IMR-90 (cell line): Measurements from ENCODE around the gene DEFB114. TPM values are rescaled to one million over a fixed set of nuclear protein-coding genes. Genes with fewer than 3 reads are reported as not detected.

ENCODE experiments used
- ATAC-seq: fragments of 200-7000 bp; cut with Tn5 transposase; 2 replicates; pipeline ENCODE4 v1.9.1; 2020; ENCODE audit warnings: low read depth, mild to moderate bottlenecking, moderate library complexity
- BruUV-seq: library from RNA; stranded (reverse); fragments of 400-500 nt; replicated peaks from 2 replicates; lab custom pipeline; 2021; lab: Mats Ljungman, UMichigan
- CTCF ChIA-PET: fragments of 300-600 bp; formaldehyde crosslinking; extraction: SDS; loops from one replicate; lab custom pipeline; 2021; ENCODE audit warnings: antibody characterized with exemption; lab: Yijun Ruan, JAX
- POLR2A ChIA-PET: fragments of 300-600 bp; sonication (Branson Sonifier 250); formaldehyde crosslinking; loops from one replicate; lab custom pipeline; 2022; ENCODE audit warnings: antibody characterized with exemption; ENCODE audit not compliant: unreplicated experiment; lab: Charles Lee
- DNase-seq: peaks from one replicate; pipeline ENCODE4 v3.0.0; 2013
- H2AFZ ChIP-seq: replicated peaks from 2 replicates; pipeline ENCODE3; 2013; ENCODE audit warnings: low read length, mild to moderate bottlenecking; ENCODE audit not compliant: poor library complexity
- H2AK5ac ChIP-seq: 2 replicates; pipeline ENCODE4 v1.6.1; 2013; ENCODE audit warnings: low read depth, low read length, inconsistent platforms
- H2AK9ac ChIP-seq: replicated peaks from 2 replicates; pipeline ENCODE3; 2013; ENCODE audit warnings: mild to moderate bottlenecking, low read depth, low read length, moderate library complexity; ENCODE audit not compliant: poor library complexity
- H2BK120ac ChIP-seq: 2 replicates; pipeline ENCODE4 v1.6.1; 2013; ENCODE audit warnings: low read depth, low read length, inconsistent platforms
- H2BK15ac ChIP-seq: 3 replicates; pipeline ENCODE4 v1.6.1; 2013; ENCODE audit warnings: low read depth, low read length, inconsistent platforms
- H2BK20ac ChIP-seq: 2 replicates; pipeline ENCODE4 v1.6.1; 2013; ENCODE audit warnings: low read depth, mild to moderate bottlenecking, inconsistent platforms, low read length, moderate library complexity
- H2BK5ac ChIP-seq: 2 replicates; pipeline ENCODE4 v1.6.1; 2013; ENCODE audit warnings: mild to moderate bottlenecking, low read depth, low read length, inconsistent platforms; ENCODE audit not compliant: poor library complexity, severe bottlenecking
- H3K14ac ChIP-seq: replicated peaks from 2 replicates; pipeline ENCODE4 v1.6.1; 2013; ENCODE audit warnings: low read depth, low read length, inconsistent platforms
- H3K18ac ChIP-seq: 2 replicates; pipeline ENCODE4 v1.6.1; 2013; ENCODE audit warnings: low read depth, low read length, control low read depth
- H3K23ac ChIP-seq: 2 replicates; pipeline ENCODE4 v1.6.1; 2013; ENCODE audit warnings: low read depth, low read length, inconsistent platforms
- H3K27ac ChIP-seq: 2 replicates; pipeline ENCODE4 v1.5.1; 2013; ENCODE audit warnings: mild to moderate bottlenecking, control low read depth, low read length; ENCODE audit not compliant: insufficient read depth
- H3K27me3 ChIP-seq: 2 replicates; pipeline ENCODE4 v1.6.1; 2013; ENCODE audit warnings: low read length; ENCODE audit not compliant: control insufficient read depth, insufficient read depth
- H3K36me3 ChIP-seq: 2 replicates; pipeline ENCODE4 v1.6.1; 2013; ENCODE audit warnings: low read length, mixed read lengths; ENCODE audit not compliant: control insufficient read depth, insufficient read depth
- H3K4ac ChIP-seq: 2 replicates; pipeline ENCODE4 v1.6.1; 2013; ENCODE audit warnings: low read depth, low read length, inconsistent platforms
- H3K4me1 ChIP-seq: 2 replicates; pipeline ENCODE4 v1.6.1; 2013; ENCODE audit warnings: low read length, mixed read lengths; ENCODE audit not compliant: control insufficient read depth, insufficient read depth
- H3K4me2 ChIP-seq: 2 replicates; pipeline ENCODE4 v1.6.1; 2013; ENCODE audit warnings: low read depth, mild to moderate bottlenecking, control low read depth, low read length, moderate library complexity
- H3K4me3 ChIP-seq: 2 replicates; pipeline ENCODE4 v1.5.1; 2013; ENCODE audit warnings: low read depth, mild to moderate bottlenecking, control low read depth, low read length, moderate library complexity; ENCODE audit not compliant: insufficient read depth
- H3K56ac ChIP-seq: 2 replicates; pipeline ENCODE4 v1.6.1; 2013; ENCODE audit warnings: low read length, inconsistent platforms; ENCODE audit not compliant: insufficient read depth; ENCODE audit errors: extremely low read depth
- H3K79me1 ChIP-seq, 2 experiments: 2 replicates each; pipeline ENCODE4 v1.6.1; 2013; ENCODE audit warnings: low read length in 2 of 2, inconsistent platforms in 1 of 2, low read depth in 1 of 2
- H3K9ac ChIP-seq: 2 replicates; pipeline ENCODE4 v1.6.1; 2013; ENCODE audit warnings: low read depth, low read length, control low read depth
- H3K9me1 ChIP-seq: 2 replicates; pipeline ENCODE4 v1.6.1; 2013; ENCODE audit warnings: low read length, inconsistent platforms; ENCODE audit not compliant: insufficient read depth
- H3K9me3 ChIP-seq: 2 replicates; pipeline ENCODE4 v1.6.1; 2013; ENCODE audit warnings: low read length; ENCODE audit not compliant: control insufficient read depth, insufficient read depth
- H4K20me1 ChIP-seq: 2 replicates; pipeline ENCODE4 v1.6.1; 2013; ENCODE audit warnings: low read length, inconsistent platforms; ENCODE audit not compliant: insufficient read depth
- H4K5ac ChIP-seq: 2 replicates; pipeline ENCODE4 v1.6.1; 2013; ENCODE audit warnings: mild to moderate bottlenecking, low read depth, low read length, control low read depth
- H4K8ac ChIP-seq, 2 experiments: 2 replicates each; pipeline ENCODE4 v1.6.1; 2013; ENCODE audit warnings: low read depth in 2 of 2, low read length in 2 of 2, control low read depth in 1 of 2, inconsistent platforms in 1 of 2
- H4K91ac ChIP-seq: 2 replicates; pipeline ENCODE4 v1.6.1; 2013; ENCODE audit warnings: low read depth, low read length, inconsistent platforms; ENCODE audit not compliant: insufficient read depth
- BHLHE40 ChIP-seq: fragments of 150-350 bp; IDR thresholded peaks from 2 replicates; pipeline ENCODE4 v1.6.1; 2016; ENCODE audit warnings: mild to moderate bottlenecking, low read depth, low read length
- CEBPB ChIP-seq: IDR thresholded peaks from 2 replicates; pipeline ENCODE4 v1.6.1; 2012; ENCODE audit warnings: low read depth, low read length, improper control_type of control experiment
- CHD1 ChIP-seq: IDR thresholded peaks from 2 replicates; pipeline ENCODE4 v1.6.1; 2012; ENCODE audit warnings: low read depth, low read length, improper control_type of control experiment
- CTCF ChIP-seq: conservative IDR thresholded peaks from 2 replicates; pipeline ENCODE4 v1.5.1; 2012; ENCODE audit warnings: mild to moderate bottlenecking, low read depth, low read length, improper control_type of control experiment
- ELK1 ChIP-seq: fragments of 150-350 bp; IDR thresholded peaks from 2 replicates; pipeline ENCODE4 v1.6.1; 2016; ENCODE audit warnings: low read depth, mild to moderate bottlenecking, low read length, moderate library complexity, borderline replicate concordance
- FOS ChIP-seq: fragments of 150-350 bp; IDR thresholded peaks from 2 replicates; pipeline ENCODE4 v1.6.1; 2016; ENCODE audit warnings: low read depth, low read length
- MAZ ChIP-seq: IDR thresholded peaks from 2 replicates; pipeline ENCODE4 v1.6.1; 2012; ENCODE audit warnings: low read depth, mild to moderate bottlenecking, low read length, improper control_type of control experiment, moderate library complexity, borderline replicate concordance
- MXI1 ChIP-seq: IDR thresholded peaks from 2 replicates; pipeline ENCODE4 v1.6.1; 2012; ENCODE audit warnings: low read depth, mild to moderate bottlenecking, low read length, moderate library complexity, borderline replicate concordance
- NFE2L2 ChIP-seq: fragments of 150-350 bp; IDR thresholded peaks from 2 replicates; pipeline ENCODE4 v1.6.1; 2016; ENCODE audit warnings: low read depth, mild to moderate bottlenecking, low read length
- POLR2A ChIP-seq: IDR thresholded peaks from 2 replicates; pipeline ENCODE4 v1.6.1; 2012; ENCODE audit warnings: mild to moderate bottlenecking, low read depth, low read length
- RAD21 ChIP-seq: IDR thresholded peaks from 2 replicates; pipeline ENCODE4 v1.6.1; 2012; ENCODE audit warnings: low read length, improper control_type of control experiment
- RCOR1 ChIP-seq: IDR thresholded peaks from 2 replicates; pipeline ENCODE4 v1.6.1; 2012; ENCODE audit warnings: mild to moderate bottlenecking, low read length, improper control_type of control experiment; ENCODE audit not compliant: insufficient replicate concordance
- RFX5 ChIP-seq: IDR thresholded peaks from 2 replicates; pipeline ENCODE4 v1.8.0; 2012; ENCODE audit warnings: low read depth, mild to moderate bottlenecking, low read length, moderate library complexity
- SMC3 ChIP-seq: fragments of 150-350 bp; IDR thresholded peaks from 2 replicates; pipeline ENCODE4 v1.6.1; 2016; ENCODE audit warnings: low read depth, mild to moderate bottlenecking, antibody characterized with exemption, low read length, moderate library complexity
- USF2 ChIP-seq: fragments of 150-350 bp; IDR thresholded peaks from 2 replicates; pipeline ENCODE4 v1.6.1; 2017; ENCODE audit warnings: mild to moderate bottlenecking, antibody characterized with exemption, low read length, low read depth
- WGBS, 2 experiments: methylation state at CpG; one replicate each; pipeline versions ENCODE4 v1.1.5 to v1.1.7; 2013; ENCODE audit warnings: missing lambda C conversion rate in 2 of 2; ENCODE audit not compliant: insufficient read length in 1 of 2; ENCODE audit errors: extremely low coverage in 2 of 2; 5-methylcytosine and 5-hydroxymethylcytosine counted together
- dilution Hi-C: fragments of 300-500 bp; cut with HindIII; formaldehyde crosslinking; loops from one replicate; pipeline ENCODE4 v1.14.3; 2018; ENCODE audit warnings: low sequenced_read_pairs; ENCODE audit not compliant: unreplicated experiment
- in situ Hi-C: fragments of 300-500 bp; cut with MboI; formaldehyde crosslinking; loops from 3 replicates; pipeline ENCODE4 v1.14.3; 2019; ENCODE audit warnings: low sequenced_read_pairs, inconsistent platforms, mixed read lengths
- intact Hi-C: fragments of 100-400 bp; cut with micrococcal nuclease; formaldehyde crosslinking; loops from 2 replicates; pipeline ENCODE4 v1.10.0; 2022
- polyA plus RNA-seq, 3 experiments: library from polyadenylated mRNA; depleted of rRNA; stranded (reverse); fragments of >200 nt; gene quantifications; 2 replicates each; pipeline ENCODE4 v1.2.3, GENCODE V29; 2012; ENCODE audit warnings: low replicate concordance in 1 of 3
- total RNA-seq: library from RNA; depleted of rRNA; stranded (reverse); fragments of >200 nt; gene quantifications from 2 replicates; pipeline ENCODE4 v1.2.3, GENCODE V29; 2012

Gene DEFB114
- total and polyA plus RNA-seq, 2 of the 4 experiments (the other 2 are of a cell fraction) = not detected

GRCh38 chr6:49966823-49967222, 2.9 kb upstream of the DEFB114 start:
- no peak overlapping the region for H3K4me3 ChIP-seq
- no peaks in the 10 kb centered on the region for H3K79me1 ChIP-seq
- H3K9ac ChIP-seq = no peak overlapping the region
- H4K91ac ChIP-seq = no peak overlapping the region
- no peaks in the 10 kb centered on the region for H4K20me1 ChIP-seq
- BruUV-seq = no TSS peak
- no peak overlapping the region for H3K14ac ChIP-seq
- no peak overlapping the region for H3K4ac ChIP-seq
- H3K27ac ChIP-seq = no peak overlapping the region
- dilution Hi-C loops = no loop called here
- no peak overlapping the region for H3K4me2 ChIP-seq
- H3K27me3 ChIP-seq = no peaks in the 10 kb centered on the region
- no peak for ATAC-seq
- H2BK15ac ChIP-seq = no peak overlapping the region
- H2AK5ac ChIP-seq = no peak overlapping the region
- no peak overlapping the region for H4K5ac ChIP-seq
- H3K18ac ChIP-seq = no peak overlapping the region
- H3K36me3 ChIP-seq = no peaks in the 10 kb centered on the region
- no peak overlapping the region for H2BK20ac ChIP-seq
- H2AFZ ChIP-seq = no peak overlapping the region
- no peak for DNase-seq
- no CpG with 5 or more reads among the region's 2 CpGs for WGBS, 2 experiments
- no peak overlapping the region for H2AK9ac ChIP-seq
- H3K4me1 ChIP-seq = no peaks in the 10 kb centered on the region
- ChIA-PET POLR2A (interaction anchor here (0.6 kb wide), 1 partner anchor 105 kb away, joined by 3 read pairs; no protein-coding TSS in a partner anchor), CTCF (no interaction called here)
- H2BK120ac ChIP-seq = no peak overlapping the region
- in situ Hi-C loops = no loop called here
- TF ChIP-seq RFX5 (no peak), MXI1 (no peak), NFE2L2 (no peak), ELK1 (no peak), USF2 (no peak), MAZ (no peak), CEBPB (no peak), FOS (no peak), POLR2A (no peak), CHD1 (no peak), RAD21 (no peak), BHLHE40 (no peak), SMC3 (no peak), RCOR1 (no peak), CTCF (no peak)
- H3K9me3 ChIP-seq = no peaks in the 10 kb centered on the region
- no peak overlapping the region for H2BK5ac ChIP-seq
- H4K8ac ChIP-seq = no peak overlapping the region
- H3K23ac ChIP-seq = no peak overlapping the region
- no peaks in the 10 kb centered on the region for H3K9me1 ChIP-seq
- intact Hi-C loops = no loop called here
- no peak overlapping the region for H3K56ac ChIP-seq
